Motor neuron (in vitro differentiated cells): ENCODE data around the gene MACROH2A1. TPM values are rescaled to one million over a fixed set of nuclear protein-coding genes. Genes with fewer than 3 reads are reported as not detected.

Experiments
- ATAC-seq, 8 experiments: fragments of 200-7000 bp; cut with Tn5 transposase; replicated peaks in 6 of 8; 2 replicates each; pipeline ENCODE4 v1.8.0; 2021; ENCODE audit warnings: mild to moderate bottlenecking in 8 of 8, moderate library complexity in 8 of 8
- H3K27ac ChIP-seq, 2 donors: fragments of 250-450 bp; sonication (Bioruptor Pico); 2 replicates each; pipeline ENCODE4 v1.9.0; 2021; ENCODE audit warnings: antibody characterized with exemption in 2 of 2, mild to moderate bottlenecking in 2 of 2, moderate library complexity in 1 of 2
- H3K4me1 ChIP-seq, 2 donors: fragments of 250-450 bp; sonication (Bioruptor Pico); replicated peaks in 1 of 2; 2 replicates each; pipeline ENCODE4 v1.6.1; 2021; ENCODE audit warnings: antibody characterized with exemption in 2 of 2, mild to moderate bottlenecking in 2 of 2, moderate library complexity in 1 of 2
- H3K4me3 ChIP-seq, 5 donors: fragments of 250-450 bp; sonication (Bioruptor Pico); 2 replicates each; pipeline ENCODE4 v1.9.0; 2021; ENCODE audit warnings: antibody characterized with exemption in 5 of 5, mild to moderate bottlenecking in 5 of 5, moderate library complexity in 4 of 5
- WGBS, 10 experiments: fragments of 450-650 bp; shearing (Covaris generic); methylation state at CpG; one replicate each; pipeline ENCODE4 v1.0.0; 2022; 5-methylcytosine and 5-hydroxymethylcytosine counted together
- in situ Hi-C, 9 experiments: fragments of 400-800 bp; cut with MboI; loops; one replicate each; pipeline ENCODE4 v1.15.0; 2021; ENCODE audit warnings: low sequenced_read_pairs in 9 of 9, low pct_unique_long_range_greater_than_20kb in 2 of 9; ENCODE audit not compliant: unreplicated experiment in 9 of 9
- total RNA-seq, 8 experiments: library from RNA; unstranded; fragments of 300-600 nt; gene quantifications; 2 replicates each; pipeline versions ENCODE4 v1.2.3 to v1.2.4, GENCODE V29; 2022

The MACROH2A1 gene
- total RNA-seq, 8 experiments from 2014 or later: 69.6 to 273 (median 126) TPM

DNA sequence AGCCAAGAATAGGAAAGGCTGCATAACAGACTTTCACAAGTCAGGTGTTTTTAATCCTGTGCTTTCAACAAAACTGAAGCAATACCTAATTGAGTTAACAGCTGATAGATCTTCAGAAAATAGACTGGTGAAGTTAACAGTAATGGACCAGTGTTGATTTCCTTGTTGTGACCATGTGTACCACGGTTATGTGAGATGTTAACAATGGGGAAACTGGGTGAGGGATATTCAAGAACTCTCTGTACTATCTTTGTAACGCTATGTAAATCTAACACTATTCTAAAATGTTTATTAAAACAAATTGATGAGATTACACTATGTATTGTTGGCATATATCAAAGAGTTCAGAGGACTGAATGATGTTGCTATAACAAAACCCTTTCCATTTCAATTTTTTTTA is 36.9 kb downstream of the MACROH2A1 start:
- peaks cover 0 to 9% of the 10 kb centered on the region in 2 donors for H3K4me1 ChIP-seq
- no peak for ATAC-seq
- WGBS, 10 experiments: 75 to 100% (median 95%) methylated on average over 1 to 2 of the region's 2 CpGs
- no peak overlapping the region for H3K4me3 ChIP-seq
- no peak overlapping the region for H3K27ac ChIP-seq
- in situ Hi-C loops: no loop called here

DNA sequence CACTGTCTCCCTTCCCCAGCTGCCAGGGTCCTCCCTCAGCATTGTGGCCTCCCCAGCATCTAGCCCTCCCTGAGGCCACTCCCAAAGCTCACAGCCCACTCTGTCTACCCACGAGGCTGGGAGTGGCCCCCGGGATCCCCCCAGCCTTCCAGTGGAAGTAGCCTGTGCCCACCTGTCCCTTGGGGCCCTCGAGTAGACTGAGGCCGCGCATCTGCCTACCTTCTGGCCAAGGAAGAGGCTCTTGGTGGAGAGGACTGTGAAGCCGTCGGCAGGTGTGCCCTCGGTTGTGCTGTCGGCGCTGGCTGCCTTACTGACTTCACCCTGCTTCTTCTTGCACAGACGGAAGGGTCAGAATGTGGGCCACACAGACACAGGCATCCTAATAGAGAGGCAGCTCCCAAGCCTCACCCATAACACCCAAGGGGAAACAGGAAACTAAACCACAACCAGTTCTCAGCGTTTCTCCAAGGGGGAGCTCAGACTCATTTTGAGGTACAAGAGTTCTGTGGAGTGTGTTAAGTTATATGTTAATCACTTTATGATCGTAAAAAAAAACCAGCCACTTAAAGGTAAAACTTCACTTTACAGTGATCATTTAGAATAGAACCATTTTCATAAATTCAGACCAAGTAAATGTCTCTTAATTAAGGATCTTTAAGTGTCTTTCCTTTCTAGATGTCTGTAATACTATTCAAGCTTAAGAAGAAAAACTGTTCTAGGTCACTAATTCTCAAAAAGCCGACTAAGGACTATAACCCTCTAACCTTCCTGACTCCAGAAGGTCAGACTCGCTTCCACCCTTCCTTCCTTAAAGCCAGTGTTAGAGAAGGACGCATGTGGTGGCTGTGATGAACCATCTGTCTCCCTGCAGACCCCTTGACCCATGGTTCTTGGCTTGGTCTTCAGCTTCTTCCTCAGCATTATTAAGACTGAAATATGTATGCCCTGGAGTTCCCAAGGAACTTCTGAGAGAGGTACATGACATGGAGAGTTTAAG is 38.5 kb downstream of the MACROH2A1 start:
- Histone ChIP-seq H3K27ac (no peak overlapping the region), H3K4me3 (no peak overlapping the region), H3K4me1 (peaks cover 0 to 9% of the 10 kb centered on the region in 2 donors)
- ATAC-seq: no peak
- in situ Hi-C loops: no loop called here
- 80 to 100% (median 95%) methylated on average over 1 to 11 of the region's 16 CpGs; no CpG with 5 or more reads in 2 of the 10 experiments for WGBS, 10 experiments

DNA sequence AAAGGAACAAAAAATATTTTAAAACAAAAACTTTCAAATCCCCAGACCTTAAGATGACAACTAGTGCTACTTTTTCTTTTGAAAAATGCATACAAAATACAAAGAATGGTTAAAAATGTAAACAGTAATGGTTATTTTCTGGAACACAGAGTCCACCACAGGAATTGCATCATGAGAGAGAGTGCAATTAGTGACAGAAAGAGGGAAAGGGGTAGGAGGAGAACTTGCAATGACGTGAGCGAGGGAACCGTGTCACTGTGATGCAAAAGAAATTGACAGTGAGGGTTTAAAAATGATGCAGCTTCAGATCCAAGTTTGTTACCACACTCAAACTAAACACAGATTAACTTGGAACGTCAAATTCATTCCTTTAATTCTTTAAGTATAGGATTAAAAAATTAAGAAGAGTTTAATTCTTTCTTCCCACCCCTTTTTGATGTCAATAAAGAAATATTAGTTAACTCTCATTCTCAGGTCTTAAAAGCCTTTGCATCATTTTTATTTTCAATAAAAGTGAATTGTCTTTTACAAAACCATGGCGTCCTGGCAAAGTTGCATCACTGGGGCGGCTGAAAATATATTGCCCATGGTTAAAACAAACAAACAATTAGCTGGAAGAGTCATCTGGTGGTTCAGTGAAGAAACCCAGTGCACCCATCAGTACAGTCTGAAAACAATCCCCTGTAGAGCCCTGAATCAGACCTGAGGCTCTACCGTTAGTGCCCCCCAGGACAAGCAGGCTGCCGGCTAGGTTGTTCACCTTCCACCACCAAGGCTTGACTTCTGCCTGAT is 39.5 kb downstream of the MACROH2A1 start:
- Histone ChIP-seq H3K4me1 (peaks cover 0 to 9% of the 10 kb centered on the region in 2 donors), H3K4me3 (no peak overlapping the region), H3K27ac (no peak overlapping the region)
- in situ Hi-C loops: no loop called here
- no peak for ATAC-seq
- 74 to 98% (median 89%) methylated on average over 2 to 8 of the region's 8 CpGs for WGBS, 10 experiments

- Histone ChIP-seq H3K27ac (no peak overlapping the region), H3K4me3 (no peak overlapping the region), H3K4me1 (peaks cover 0 to 9% of the 10 kb centered on the region in 2 donors)
- in situ Hi-C loops: no loop called here
- peak in 2 of 8 experiments; percentile 60 to 64 for ATAC-seq
These were observed 41.3 kb downstream of the MACROH2A1 start for GRCh38 chr5:135357685-135358084.

- in situ Hi-C loops: no loop called here
- Histone ChIP-seq H3K27ac (no peak overlapping the region), H3K4me1 (peaks cover 0 to 9% of the 10 kb centered on the region in 2 donors), H3K4me3 (no peak overlapping the region)
- 0 to 100% (median 83%) methylated on average over 1 to 4 of the region's 6 CpGs; no CpG with 5 or more reads in 1 of the 10 experiments for WGBS, 10 experiments
- peak in 5 of 8 experiments; percentile 32 to 94 (median 81) for ATAC-seq
These were observed 42.3 kb downstream of the MACROH2A1 start for GRCh38 chr5:135356522-135357318.

DNA sequence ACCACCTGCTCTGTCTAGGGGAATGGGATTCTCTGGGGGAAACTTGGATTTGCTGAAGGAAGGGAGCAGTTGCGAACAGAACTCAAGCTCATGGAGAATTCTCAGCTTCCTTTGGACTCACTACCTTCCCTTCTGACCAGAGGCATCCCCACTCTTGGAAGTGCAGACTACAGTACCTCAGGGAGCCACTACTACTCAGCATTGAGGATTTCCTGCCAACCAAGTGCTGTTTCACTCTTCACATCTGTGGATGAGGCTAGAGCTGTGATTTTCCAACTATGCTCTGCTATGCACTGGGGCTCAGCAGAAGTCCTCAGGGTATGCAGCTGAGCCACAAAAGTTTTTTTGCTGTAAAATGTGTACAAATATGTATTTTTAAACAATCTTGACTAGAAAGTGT is 43.9 kb downstream of the MACROH2A1 start:
- Histone ChIP-seq H3K4me1 (peaks cover 0 to 9% of the 10 kb centered on the region in 2 donors), H3K27ac (no peak overlapping the region), H3K4me3 (no peak overlapping the region)
- in situ Hi-C loops: no loop called here
- ATAC-seq: no peak
- WGBS, 10 experiments: 83 to 100% (median 100%) methylated on average over 1 of the region's 1 CpG; no CpG with 5 or more reads in 7 of the 10 experiments

GRCh38 chr5:135353952-135354721 is 44.9 kb downstream of the MACROH2A1 start:
- WGBS, 10 experiments: 11 to 100% (median 92%) methylated on average over 1 to 2 of the region's 4 CpGs; no CpG with 5 or more reads in 3 of the 10 experiments
- ATAC-seq: peak in 3 of 8 experiments; percentile 38 to 75 (median 44)
- peaks cover 0 to 9% of the 10 kb centered on the region in 2 donors for H3K4me1 ChIP-seq
- no peak overlapping the region for H3K27ac ChIP-seq
- in situ Hi-C loops: no loop called here
- H3K4me3 ChIP-seq: no peak overlapping the region

- in situ Hi-C loops: no loop called here
- ATAC-seq: no peak
These were observed 48.5 kb downstream of the MACROH2A1 start for GRCh38 chr5:135350536-135350935.

GRCh38 chr5:135349886-135350285 is 49.1 kb downstream of the MACROH2A1 start:
- ATAC-seq: no peak
- Histone ChIP-seq H3K4me3 (no peak overlapping the region), H3K27ac (no peak overlapping the region), H3K4me1 (no peaks in the 10 kb centered on the region)
- in situ Hi-C loops: loop anchor here in 1 of 9 experiments (25.0 kb wide), 1 partner anchor 313 kb away; the partner anchor contains the start of gene PITX1

More at GRCh38 chr5:135350536-135350935, 48.5 kb downstream of the MACROH2A1 start:
- no peak overlapping the region for H3K4me3 ChIP-seq
- H3K4me1 ChIP-seq: no peaks in the 10 kb centered on the region
- no peak overlapping the region for H3K27ac ChIP-seq
- 80 to 100% (median 97%) methylated on average over 1 to 6 of the region's 10 CpGs; no CpG with 5 or more reads in 5 of the 10 experiments for WGBS, 10 experiments

DNA sequence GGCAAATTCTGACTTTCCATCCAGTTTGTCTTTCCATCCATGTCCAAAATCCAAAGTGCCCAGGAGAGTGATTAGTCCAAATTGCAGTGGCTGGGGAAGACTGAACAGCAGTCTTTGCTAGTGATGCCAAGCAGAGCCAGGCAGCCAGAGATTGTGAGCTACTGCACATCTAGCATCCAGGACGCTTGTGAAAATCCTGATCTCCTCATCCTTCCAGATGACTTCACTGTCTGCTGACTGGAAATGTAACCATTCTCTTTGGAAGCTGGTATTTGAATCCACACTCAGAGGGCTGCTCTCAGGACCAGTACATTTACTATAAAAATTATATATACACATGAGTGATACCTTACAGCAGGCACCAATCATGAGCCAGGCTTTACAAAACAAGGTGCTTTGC is 49.6 kb downstream of the MACROH2A1 start:
- Histone ChIP-seq H3K4me1 (no peaks in the 10 kb centered on the region), H3K4me3 (no peak overlapping the region), H3K27ac (no peak overlapping the region)
- 43 to 100% (median 90%) methylated on average over 1 of the region's 1 CpG; no CpG with 5 or more reads in 4 of the 10 experiments for WGBS, 10 experiments
- no peak for ATAC-seq
- in situ Hi-C loops: loop anchor here in 1 of 9 experiments (25.0 kb wide), 1 partner anchor 312 kb away; the partner anchor contains the start of gene PITX1

DNA sequence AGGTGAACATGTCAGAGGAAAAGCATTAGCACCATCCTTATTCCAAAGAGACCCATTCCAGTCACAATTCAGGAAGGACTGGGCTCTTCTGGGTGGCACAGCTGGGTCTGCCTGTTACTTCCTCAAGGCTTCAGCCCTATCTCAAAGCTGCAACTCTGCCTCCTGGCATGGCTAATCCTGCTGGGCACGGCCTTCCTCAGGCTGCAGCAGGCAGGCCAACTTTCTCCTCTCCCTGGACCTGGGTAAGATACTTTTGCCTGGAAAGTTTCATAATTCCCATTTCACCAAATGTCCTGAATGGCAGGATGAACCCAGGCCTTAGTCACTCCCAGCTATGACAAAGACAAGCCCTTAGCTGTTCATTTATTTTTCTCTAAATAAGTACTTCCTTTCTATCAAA is 50.1 kb downstream of the MACROH2A1 start:
- no peak overlapping the region for H3K27ac ChIP-seq
- H3K4me3 ChIP-seq: no peak overlapping the region
- no peak for ATAC-seq
- no peaks in the 10 kb centered on the region for H3K4me1 ChIP-seq
- in situ Hi-C loops: loop anchor here in 1 of 9 experiments (25.0 kb wide), 1 partner anchor 312 kb away; the partner anchor contains the start of gene PITX1
- WGBS, 10 experiments: 83 to 100% (median 88%) methylated on average over 1 of the region's 1 CpG; no CpG with 5 or more reads in 7 of the 10 experiments
